ENCODE results near the gene LGALS3BP.
A peak's percentile ranks its signal among the peaks of the same experiment; 100 is the strongest.

The LGALS3BP gene

DNA sequence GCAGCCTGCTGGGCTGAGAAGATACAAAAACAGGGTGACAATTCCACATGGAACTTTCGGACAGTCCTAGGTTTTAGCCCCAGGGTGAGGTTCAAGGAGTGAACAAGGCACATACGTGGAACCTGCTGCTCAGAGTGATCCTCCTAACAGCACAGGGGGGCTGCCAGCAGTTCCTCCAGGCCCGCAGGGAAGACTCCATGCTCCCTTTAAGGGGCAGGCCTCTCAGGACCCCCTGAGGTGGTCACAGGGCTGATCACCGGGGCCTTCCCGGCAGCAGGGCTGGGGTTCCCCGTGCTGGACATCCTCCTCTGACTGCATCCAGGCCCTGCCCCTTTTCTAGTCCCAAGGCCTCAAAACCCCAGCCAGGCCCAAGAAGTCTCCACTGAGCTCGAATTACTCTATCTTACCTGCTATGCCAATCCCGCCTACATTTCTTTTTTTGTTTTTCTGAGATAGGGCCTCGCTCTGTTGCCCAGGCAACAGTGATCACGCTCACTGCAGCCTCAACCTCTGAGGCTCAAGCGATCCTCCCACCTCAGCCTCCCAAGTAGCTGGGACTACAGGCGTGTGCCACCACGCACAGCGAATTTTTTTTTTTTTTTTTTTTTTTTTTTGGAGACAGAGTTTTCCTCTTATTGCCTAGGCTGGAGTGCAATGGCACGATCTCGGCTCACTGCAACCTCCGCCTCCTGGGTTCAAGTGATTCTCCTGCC, 19.5 kb upstream of the LGALS3BP start:
- no peak for DNase-seq (ENCODE audit: low read depth)

DNA sequence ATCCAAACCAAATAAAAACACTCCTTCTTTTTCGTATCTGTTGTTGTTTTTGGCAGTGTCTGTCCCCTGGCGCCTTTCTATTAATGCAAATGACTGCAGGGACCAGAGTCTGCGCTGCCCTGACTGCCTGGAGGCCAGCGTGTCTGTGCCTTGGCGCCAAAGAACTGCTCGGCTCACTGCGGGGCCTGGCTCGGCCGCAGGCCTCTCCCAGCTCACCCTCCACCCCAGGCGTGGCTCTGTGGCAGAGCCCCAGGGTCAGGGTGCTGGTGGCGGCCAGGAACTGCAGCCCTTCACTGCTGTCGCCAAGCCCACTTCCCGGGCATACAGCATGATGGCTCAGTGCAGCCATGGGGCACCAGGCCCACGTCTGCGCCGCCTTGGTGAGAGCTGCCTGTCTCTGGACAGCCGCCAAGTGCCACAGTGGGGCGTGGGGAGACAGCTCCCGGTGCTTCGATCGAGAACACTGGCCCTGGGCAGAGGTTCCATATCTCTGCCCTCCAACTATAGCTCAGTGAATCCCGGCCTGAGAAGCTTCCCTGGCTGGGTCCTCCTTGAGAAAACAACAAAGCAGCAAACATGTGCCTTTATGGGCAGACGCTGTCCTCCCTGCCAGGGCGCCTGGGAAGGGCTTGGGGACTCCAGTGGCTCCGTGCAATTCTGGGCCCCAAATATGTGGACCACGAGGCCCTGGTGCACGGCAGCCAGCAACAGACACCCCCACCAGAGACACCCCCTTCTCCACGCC, 18.8 kb upstream of the LGALS3BP start:
- DNase-seq (ENCODE audit: low read depth): no peak

DNA sequence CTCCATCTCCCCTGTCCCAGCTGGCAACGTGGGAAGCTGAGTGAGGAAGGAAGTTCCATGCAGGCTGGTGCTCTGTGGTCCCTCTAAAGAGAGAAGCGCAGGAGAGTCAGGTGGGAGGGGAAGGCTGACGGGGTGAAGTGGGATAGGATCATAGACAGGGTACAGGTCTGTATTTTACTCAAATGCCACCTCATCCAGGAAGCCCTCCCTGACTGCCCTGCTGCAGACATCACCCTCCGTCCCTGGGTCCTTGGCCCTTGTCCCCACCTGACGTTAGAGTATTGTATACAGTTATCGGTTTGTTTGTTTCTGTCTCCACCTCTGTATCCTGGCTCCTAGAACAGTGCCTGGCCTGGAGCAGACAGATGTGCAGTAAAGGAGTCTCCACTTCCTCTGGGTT, 18.2 kb upstream of the LGALS3BP start:
- no peak for DNase-seq (ENCODE audit: low read depth)

DNA sequence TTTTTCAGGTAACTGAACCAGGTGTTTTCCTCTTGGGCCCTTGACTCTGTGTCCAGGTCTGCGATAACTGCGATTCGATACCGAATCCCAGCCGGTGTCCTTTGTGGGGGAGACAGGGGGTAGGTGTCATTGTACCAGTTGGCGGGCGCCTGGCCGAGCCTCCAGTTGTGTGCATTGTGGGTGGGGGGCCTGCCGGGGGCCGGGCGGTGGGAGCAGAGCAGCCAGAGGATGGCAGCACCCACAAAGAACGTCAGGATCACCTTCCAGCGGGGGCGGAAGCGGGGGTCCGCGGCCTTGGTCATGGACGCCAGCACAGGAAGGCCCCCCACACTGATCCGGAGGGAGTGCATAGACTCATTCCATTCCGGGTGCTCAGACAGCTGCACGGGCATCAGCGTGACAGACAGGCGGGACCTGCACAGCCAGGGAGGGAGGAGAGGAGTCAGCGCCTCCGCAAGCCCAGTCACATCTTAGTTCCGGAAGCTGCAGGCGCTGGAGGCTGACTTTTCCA, 17.6 kb upstream of the LGALS3BP start:
- no peak for DNase-seq (ENCODE audit: low read depth)

DNA sequence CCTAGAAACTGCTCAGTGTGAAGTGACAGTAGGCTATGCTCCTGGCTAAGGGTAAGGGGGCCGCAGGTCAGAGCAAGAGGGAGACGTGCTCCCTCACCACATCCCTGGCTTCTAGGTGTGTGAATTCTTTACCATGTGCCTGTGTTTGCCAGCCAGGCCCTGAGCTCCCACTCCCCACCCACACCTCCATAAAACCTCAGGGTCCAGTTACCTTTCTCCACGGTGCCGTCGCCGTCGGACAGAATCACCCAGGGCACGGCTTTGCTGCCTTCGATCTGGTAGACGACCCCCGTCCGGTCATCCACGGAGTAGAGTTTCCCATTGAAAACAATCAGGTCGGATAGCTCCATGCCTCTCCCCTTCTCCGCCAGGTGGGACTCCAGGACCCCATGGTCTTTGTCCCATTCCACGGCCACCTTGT, 17.1 kb upstream of the LGALS3BP start:
- no peak for DNase-seq (ENCODE audit: low read depth)

DNA sequence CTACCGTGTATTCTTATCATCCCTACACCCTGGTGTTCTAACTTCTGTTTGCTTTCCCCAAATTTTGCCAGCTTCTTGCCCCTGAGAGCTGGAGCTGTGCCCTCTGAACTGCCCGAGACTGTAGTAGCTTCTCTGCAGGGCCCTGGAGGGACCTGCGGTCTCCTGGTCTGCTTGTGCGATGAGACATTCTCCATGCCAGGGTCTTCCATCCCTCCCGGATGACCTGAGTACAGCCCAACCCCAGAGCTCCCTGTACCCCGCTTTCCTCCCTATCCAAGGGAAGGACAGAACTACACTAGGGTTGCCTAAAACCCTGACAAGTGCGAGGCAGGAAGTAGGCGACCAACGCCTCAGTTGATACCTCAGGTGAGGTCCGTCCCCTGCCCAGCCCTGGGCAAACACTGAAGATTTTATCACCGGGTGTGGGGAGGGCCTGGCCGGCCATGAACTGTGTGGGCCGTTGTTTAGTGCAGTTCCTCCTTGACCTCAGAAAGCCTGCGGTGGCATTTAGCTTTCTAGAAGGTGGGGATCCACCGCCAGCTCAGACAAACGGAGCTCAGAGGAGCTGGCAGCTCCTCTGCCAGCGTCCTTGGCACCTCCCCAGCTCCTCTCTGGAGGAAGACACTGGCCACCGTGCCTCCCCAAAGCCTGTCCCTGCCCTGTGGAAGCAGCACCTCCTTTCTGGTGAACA, 16.2 kb upstream of the LGALS3BP start:
- DNase-seq (ENCODE audit: low read depth): no peak

DNA sequence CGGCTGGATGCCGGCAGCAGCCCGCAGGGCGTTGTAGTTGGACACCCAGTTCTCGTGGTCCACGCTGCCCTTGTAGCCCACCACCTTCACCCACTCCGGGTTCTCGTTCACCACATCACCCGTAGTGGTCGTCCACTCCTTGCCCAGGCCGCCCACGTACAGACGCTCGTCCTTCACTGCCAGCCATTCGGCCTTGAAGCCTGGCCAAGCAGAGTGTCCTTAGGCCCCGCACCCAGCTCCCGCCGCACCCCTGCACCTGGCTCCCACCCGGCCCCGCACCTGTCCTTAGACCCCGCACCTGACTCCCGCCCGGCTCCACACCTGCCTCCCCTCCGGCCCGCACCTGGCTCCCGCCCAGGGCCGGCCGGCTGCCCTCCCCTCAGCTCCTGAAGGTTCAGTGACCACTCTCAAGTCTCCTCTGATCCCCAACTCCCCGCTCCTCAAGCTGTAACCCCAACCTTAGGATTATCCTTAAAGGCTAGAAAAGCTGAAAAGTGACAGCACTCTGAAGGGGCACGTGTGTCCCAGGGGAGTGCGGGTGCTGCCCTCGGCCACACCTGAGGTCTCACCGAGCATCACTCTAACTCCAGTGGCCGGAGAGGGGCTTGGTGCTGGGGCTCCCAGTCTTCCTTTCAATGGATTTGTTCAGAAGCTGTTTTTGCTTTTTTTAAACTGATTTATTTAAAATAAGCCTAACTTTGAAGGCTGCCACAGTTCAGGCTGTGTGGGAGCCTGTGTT, 15.5 kb upstream of the LGALS3BP start:
- DNase-seq (ENCODE audit: low read depth): no peak

DNA sequence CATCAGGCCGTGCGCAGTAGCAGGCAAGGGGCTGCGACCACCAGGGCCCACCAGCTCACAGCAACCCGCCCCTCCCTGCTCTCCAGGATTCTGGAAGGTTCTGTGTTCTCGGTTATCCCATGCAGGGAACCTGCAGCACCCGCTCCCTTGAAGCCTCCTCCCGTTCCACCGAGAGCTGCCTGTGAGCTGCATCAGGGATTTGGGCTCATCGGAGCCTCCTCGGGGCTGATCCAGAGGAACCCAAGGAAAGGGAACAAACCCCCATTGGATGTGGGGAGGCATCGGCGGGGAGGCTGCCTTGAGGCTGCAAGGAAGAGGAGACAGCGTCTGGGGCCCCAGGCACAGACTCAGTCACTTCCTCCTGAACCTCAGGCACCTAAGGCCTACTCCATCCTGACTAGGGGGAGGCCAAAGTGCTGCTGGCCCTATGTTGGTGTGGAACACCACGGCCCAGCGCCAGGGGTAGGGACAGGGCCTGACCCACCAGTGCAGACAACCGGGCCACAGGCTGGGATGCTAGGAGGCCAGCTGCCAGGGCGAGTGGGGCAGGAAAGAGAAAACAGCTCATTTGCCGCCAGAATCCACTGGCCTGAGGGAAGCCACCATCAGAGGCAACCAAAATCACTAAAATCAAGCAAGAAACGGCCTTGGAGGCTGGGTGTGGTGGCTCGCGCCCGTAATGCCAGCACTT, 14.4 kb upstream of the LGALS3BP start:
- DNase-seq (ENCODE audit: low read depth): no peak

DNA sequence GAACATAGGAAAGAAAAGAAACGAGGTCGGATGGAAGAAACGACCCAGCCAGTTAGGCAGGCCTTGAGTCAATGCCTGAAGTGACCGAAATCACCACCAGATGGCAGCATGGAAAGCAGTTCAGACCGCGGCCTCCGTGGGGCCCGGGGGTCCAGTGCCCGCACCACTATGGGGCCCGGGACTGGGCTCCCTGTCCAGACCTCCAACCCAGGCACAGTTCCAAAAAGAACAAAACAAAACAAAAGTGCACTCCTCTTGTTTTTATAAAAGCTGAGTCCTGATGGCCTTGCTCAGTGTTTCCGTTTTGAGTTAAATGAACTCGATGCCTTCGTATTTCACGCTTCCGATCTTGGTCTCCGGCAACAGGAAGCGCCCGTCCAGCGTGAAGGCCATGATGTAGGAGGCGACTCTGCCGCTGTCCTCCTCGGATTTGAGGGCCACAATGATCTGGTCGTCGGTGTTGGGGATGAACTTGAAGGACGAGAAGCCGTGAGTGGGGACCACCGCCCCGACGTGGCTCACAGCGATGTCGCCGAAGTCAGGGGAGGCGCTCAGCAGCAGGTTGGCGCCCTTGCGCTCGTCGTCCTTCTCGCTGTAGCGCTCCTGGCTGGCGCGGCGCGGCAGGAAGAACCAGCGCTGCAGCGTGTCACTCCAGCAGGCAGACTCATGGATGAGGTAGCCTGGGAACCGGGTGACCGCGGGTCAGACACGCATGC, 13.7 kb upstream of the LGALS3BP start:
- DNase-seq (ENCODE audit: low read depth): peak; percentile 41

DNA sequence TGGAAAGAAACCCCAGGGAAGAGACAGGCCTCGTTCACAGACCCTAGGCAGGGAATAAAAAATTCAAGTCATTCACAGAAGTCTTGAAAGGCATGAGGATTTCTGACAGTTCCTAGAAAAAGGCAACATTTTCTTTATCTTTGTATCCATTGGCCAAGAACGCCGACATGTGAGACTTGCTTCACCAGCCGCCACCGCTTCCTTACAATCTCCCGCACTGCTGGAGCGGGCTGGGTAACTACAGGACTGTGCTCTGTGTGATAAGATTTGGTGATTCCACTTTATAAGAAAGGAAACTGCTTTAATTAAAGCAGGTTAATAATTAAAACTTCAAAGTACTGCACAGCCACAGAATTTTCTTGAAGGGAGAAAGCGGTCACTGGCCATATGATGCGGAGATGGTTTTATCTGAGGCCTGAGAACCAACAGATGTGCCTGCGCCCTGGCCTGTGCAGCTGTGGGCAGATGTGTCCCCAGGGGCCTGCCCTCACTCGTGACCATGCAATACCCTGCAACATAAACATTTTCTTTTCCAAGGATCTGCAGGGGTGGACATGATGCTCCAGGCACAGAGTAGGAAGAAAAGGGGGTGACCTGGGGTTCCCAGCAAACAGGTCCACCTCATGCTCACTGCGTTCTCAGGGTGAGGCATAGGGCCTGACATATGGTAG, 13.0 kb upstream of the LGALS3BP start:
- DNase-seq (ENCODE audit: low read depth): no peak

DNA sequence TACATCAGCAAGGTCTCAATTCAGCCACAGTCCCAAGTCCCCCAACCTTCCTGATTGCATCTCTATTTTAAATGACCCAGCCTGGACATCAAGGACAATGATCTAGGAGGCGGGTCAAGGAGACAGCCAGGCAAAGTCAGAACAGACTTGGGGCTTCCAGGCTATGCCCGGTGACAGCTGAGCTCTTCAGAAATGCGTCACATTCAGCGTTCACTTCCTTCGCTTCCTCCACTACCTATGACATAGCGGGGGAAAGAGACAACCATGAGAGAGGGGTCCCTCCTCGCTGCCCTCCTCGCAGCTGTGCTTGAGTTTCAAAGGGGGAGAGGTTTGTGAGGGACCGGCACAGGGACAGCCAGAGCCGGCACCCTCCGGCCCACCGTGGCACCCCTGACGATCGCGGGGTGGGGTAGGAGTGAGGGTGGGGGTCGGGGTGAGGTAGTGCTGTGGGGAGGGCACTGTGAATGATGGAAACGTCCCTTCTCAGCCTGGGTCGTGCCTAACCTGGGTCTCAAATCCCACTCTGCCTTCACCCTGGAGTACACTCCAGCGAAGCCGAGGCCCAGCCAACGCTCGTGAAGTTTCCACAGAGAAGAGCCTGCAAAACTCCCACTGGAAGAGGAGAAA, 12.3 kb upstream of the LGALS3BP start:
- DNase-seq (ENCODE audit: low read depth): no peak

DNA sequence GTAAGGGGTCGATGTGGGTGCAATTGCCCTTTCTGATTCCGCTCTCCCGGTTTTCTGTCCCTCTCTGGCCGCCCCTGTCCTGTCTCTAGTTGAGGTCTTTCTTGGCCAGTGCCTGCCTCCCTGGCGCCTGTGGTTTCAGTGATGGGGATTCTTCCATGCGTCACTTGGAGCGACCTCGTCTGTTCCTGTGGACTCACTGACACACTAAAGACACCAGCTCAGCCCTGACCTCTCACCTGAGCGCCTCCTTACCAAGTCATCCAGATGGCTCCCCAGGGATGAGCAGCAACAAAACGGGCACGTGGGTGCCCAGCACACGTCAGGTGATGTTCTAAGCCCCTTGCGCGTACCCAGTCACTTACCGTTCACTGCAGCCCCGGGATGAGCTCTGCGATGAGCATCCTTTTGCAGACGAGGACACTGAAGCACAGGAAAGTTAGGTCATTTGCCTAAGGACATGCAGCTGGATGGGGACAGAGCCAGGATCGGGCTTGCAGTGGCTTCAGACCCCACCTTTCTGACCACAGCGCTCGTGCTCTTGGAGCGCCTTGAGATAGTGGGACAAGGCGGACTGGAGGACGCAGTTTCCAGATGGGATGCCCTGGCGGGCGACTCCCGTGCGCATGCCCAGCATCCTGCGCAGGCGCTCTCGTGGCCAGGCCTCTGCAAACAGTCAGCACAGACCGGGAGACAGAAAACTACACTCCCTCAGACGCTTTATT, 11.5 kb upstream of the LGALS3BP start:
- no peak for DNase-seq (ENCODE audit: low read depth)

DNA sequence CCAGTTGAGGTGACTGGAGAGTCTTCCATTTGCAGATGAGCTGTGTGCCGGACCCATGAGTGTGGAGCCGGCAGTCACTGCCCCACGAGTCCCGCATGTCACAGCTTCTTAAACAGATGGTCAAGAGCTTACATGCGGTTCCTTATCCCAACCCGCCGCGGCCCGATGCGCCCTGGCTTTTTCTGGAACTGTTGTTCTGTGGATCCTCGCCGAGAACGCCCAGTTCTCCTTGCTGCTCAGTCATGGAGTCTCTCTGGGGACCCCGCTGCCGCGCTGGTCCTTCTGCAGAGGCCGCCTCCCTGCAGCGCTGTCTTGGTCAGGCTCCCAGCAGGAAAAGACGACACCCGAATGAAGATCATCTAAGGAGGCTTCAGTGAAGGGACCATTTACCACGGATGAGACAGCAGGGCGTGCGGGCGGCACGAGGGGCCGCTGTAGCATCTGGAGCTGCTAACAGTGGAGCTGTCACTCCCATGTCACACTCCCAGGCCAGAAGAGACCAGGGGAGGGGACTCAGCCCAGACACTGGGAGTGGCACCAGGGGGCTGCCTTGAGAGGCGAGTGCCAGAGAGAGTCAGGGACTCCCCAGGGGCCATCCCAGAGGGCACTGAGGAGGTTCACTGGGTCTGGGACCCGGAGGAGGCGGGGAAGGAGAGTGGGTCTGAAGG, 10.8 kb upstream of the LGALS3BP start:
- DNase-seq (ENCODE audit: low read depth): no peak

DNA sequence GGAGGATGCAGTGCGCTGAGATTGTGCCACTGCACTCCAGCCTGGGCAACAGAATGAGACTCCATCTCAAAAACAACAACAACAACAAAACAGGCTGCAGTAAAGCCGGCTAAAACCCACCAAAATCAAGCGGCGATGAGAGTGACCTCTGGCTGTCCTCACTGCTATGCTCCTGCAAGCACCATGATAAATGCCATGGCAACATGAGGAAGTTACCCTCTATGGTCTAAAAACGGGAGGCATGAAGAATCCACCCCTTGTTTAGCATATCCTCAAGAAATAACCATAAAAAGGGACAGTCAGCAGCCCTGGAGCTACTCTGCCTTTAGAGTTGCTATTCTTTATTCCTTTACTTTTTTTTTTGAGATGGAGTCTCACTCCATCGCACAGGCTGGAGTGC, 8.4 kb upstream of the LGALS3BP start:
- DNase-seq (ENCODE audit: low read depth): no peak

DNA sequence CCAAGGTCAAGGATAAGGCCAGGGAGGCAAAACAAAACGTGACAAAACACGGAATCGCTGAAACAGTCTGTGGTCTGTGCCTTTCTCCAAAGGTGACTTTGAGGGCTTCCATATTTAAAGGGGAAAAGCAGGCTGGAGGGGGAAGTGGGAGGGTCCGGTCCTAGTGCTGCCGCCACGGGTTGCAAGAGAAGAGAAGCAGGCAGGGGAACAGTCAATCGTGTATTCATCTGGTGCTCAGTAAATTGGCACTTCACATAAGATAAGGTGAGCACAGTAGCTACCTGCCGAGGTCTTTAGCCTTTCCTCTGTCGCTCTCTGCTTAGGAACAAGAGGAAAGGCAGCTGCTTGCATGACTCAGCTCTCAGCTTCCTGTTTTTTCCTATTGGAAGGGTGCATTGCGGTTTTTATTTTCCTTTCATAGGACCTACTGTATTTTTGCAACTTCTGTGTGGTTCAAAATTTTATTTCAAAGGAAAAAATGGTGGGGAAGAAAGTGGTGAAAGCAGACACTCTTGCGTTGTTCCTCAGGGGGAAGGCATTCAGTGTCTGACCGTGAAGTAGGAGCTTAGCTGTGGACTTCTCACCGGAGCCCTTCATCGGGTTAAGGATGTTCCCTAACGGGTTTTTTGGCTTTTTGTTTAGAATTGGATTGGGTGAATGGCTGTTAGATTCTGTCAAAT, 7.1 kb upstream of the LGALS3BP start:
- DNase-seq (ENCODE audit: low read depth): peak; percentile 75

DNA sequence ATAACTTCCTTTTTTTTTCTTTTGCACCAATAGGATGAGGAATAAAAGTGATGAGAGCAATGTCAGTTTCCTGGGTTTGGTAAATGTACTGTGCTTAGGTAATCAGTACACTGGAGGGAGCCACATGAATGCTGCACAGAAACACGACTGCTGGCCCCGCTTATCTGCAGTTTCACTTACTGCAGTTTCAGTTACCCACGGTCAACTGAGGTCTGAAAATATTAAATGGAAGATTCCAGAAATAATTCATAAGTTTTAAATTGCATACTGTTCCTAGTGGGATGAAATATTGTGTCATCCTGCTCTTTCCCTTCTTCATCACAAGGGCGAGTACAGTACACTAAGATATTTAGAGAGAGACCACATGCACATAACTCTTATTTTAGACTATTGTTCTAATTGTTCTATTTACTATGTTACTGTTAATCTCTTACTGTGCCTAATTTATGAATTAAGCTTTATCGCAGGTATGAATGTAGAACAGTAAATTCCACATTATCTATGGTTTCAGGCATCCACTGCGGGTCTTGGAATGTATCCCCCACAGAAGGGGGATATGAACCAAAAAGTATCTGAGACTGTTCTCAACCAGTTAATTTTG, 6.4 kb upstream of the LGALS3BP start:
- DNase-seq (ENCODE audit: low read depth): peak; percentile 87

DNA sequence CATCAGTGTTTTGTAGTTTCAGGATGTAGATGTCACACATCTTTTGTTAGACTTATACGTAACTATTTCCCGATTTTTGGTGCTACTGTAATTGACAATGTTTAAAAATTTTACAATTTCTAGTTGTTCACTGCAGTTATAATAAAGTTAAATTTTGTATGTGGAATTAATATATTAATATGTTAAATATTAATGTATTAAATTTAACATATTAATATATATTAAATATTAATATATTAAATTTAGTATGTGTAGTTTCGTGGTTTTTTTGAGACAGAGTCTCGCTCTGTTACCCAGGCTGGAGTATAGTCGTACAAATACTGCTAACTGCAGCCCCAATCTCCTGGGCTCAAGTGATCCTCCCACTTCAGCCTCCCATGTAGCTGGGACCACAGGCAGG, 5.7 kb upstream of the LGALS3BP start:
- DNase-seq (ENCODE audit: low read depth): no peak

All from amniotic epithelial cell (primary cell).